Measurements from ENCODE around the gene PITPNM2.

Gene PITPNM2

DNA sequence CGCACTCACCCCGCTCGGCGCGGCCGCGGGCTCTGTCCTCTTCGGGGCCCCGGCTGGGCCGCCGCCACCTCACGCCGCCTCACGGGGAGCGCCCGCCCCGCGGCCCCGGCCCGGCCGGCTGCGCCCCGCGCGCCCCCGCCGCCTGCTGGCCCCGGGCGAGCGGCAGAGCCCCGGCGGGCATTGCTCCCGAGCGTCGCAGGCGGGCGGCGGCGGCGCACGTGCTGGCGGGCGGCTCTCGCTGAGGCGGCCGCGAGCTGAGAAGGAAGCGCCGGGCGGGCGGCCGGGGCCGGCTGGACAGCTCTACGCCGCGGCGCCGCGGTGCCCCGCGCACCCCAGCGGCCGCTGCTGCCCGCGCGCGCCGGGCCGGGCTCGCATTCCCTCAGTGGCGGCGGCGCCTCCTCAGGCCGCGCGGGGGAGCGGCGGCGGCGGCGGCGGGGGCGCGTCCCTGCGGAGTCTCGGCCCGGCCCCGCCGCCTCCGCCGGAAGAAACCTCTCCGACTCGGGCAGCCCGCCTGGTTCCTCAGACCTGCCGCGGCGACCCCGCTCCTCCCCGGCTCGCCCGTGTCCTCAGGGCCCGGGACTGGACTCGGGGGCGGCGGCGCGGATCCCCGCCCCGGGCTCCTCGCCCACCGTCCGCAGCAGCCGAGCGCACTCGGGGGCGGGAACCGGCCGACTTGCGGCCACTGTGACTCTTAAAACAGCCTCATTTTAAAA lies at the start of gene PITPNM2:
TSS of gene PITPNM2 (minus strand) at position 347 of the 713 bp plus-strand sequence. CDS start 116,500 bp downstream, outside the sequence.
- peak; percentile 70 for DNase-seq (ENCODE audit: low read depth)

DNA sequence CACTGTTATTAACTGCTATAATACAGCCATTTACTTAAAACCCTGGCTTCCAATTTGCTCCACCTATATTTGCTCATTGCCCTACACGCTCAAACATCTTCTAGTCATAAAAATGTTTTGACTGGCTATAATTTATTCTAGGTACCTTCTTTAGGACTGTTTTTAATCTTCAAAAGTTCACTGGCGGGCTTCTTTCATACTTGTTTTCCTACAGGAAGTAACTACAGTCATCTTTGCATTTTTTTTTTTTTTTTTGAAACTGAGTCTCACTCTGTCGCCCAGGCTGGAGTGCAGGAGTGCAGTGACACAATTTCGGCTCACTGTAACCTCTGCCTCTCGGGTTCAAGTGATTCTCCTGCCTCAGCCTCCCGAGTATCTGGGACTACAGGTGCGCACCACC lies 49.5 kb upstream of the PITPNM2 start:
- no peak for DNase-seq (ENCODE audit: low read depth)

DNA sequence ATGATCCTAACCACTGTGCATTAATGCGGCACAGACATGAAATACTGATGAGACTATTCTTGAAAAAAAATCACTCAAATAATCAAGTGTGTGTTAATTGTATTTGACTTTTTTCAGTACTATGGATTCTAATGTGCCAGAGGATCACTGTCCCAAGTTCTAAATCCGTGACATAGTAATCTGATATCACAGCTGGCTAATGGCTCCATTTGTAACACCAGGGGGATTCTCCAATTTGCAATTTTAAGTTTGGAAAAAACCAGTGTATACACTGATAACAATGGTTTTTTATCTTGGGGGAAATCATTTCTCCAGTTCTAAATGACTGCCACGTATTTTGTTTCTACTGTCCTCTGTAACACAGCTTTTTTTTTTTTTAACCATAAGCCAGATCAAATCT lies 49.0 kb upstream of the PITPNM2 start:
- DNase-seq (ENCODE audit: low read depth) = no peak

DNA sequence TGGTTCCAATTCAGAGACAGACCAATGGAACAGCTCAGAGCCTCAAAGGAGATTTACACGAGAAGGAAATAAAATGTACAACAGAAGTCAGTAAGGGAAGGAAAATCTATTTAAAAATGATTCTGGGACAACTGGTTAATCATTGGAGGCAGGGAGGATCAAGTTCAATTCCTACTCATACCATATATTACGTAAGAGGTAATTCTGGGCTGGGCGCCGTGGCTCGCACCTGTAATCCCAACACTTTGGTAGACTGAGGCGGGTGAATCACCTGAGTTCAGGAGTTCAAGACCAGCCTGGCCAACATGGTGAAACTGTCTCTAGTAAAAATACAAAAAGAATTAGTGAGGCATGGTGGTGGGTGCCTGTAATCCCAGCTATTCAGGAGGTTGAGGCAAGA lies 36.7 kb upstream of the PITPNM2 start:
- DNase-seq (ENCODE audit: low read depth) = no peak

DNA sequence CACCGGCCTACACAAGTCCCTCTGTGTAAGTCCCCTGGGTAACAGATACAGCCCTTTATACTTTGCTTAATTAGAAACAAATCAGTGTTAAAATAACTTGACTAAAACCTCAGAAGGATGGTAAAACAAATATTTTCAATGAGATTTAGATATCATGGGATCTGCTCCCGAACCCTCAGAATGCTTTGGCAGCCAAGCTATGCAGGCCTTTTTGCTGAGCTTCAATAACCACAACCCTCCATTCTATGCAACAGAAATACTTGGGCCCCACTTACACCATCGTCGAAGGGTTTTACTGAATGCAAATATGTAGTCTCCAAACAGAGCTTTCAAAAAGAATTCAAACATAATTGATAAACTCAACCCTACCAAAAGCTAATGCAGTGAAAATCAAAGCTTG lies 29.3 kb upstream of the PITPNM2 start:
- DNase-seq (ENCODE audit: low read depth) = no peak

DNA sequence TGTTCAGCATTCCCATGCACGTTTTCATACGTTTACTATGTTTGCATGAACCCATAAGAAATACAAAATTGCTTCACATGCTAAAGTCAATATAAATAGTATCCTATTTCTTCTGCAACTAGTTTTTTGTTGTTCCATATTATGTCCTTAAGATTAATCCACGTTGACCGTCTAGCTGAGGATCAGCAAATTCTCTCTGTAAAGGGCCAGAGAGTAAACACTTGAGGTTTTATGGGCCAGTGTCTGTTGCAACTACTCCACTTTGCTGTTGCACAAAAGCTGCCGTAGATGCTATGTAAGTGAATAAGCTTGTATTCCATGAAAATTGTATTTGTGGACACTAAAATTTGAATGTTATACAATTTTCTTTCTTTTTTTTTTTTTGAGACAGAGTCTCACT lies 21.1 kb upstream of the PITPNM2 start:
- DNase-seq (ENCODE audit: low read depth) = no peak

DNA sequence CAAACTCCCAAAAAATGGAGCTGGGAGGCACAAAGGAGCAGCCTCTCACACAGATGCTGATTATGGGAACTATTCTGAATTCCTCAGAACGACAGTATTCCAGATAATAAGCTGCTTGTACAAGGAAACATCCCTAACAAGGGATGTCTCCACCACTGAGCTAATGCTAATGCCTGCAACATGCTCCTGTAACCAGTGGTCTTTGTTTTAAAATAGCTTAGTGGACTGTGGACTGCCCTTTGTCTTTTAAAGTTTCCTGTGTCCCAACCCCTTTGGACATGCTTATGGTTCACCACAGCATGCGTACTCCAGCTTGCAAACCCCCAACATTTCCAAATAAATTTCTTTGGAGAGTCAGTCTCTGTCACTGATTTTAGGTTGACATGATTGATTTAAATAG lies 16.4 kb upstream of the PITPNM2 start:
- DNase-seq (ENCODE audit: low read depth) = no peak

DNA sequence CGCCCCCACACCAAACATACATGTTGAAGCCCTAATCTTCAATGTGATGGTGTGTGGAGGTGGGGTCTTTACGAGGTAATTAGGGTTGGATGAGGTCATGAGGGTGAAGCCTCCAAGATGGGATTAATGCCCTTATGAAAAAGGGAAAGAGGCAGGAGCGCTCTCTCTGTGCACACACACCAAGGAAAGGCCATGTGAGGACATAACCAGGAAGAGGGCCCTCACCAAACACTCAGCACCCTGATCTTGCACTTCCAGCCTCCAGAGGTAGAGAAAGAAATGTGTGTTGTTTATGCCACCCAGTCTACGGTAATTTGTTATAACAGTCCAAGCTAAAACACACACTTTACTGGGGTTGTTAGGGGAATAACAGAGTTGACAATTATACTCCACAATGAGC lies 14.6 kb upstream of the PITPNM2 start:
- no peak for DNase-seq (ENCODE audit: low read depth)

DNA sequence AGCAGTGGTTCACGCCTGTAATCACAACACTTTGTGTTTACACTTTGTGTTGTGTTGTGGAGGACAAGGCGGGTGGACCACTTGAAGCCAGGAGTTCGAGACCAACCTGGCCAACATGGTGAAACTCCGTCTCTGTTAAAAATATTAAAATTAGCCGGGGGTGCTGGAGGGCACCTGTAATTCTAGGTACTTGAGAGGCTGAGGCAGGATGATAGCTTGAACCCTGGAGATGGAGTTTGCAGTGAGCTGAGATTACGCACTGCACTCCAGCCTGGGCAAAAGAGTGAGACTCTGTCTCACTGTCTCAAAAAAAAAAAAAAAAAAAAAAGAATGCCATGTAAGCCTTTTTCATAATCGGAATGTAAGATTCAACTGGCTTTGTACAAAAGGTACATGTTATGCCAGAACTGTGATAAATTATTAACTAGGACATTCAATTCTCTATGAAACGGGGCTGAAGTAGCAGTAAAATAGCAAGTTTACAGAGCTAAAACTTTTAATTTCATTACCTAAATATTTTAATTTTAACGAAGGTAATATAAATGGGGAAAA lies 13.9 kb upstream of the PITPNM2 start:
- no peak for DNase-seq (ENCODE audit: low read depth)

DNA sequence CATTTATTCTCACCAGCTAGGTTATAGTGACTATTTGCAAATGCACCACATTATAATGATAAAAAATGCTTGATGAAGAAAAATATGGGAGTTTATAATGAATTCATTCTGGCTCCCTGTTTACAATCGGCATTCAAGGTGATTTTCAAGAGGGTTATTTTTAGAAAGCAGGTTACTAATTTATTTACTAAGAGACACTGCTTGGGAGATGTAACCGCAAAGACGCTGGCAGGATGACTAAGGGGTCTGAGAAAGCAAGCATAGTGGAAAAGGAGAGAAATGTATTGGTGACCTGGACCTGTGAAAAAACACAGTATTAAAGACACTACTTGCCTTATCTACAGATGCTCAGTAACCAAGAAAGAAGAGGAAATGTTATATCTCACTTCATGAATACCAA lies 13.3 kb upstream of the PITPNM2 start:
- no peak for DNase-seq (ENCODE audit: low read depth)

DNA sequence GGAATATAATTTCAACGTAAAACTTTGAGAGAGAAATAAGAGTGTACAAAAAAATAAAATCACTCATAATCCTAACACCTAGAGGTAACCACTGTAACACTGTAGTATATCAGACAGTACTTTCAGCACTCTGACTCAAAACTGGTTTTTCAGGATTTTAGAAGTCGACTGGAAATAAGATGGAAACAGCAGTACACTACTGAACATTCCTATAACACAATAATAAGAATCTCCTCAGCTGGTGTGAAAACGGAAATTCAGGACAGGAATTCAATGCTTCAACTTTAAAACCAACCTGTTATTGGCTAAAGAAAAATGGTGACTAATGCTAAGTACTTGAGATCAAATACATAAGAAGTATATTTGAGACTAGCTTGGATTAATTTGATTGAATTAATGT lies 12.3 kb upstream of the PITPNM2 start:
- no peak for DNase-seq (ENCODE audit: low read depth)

DNA sequence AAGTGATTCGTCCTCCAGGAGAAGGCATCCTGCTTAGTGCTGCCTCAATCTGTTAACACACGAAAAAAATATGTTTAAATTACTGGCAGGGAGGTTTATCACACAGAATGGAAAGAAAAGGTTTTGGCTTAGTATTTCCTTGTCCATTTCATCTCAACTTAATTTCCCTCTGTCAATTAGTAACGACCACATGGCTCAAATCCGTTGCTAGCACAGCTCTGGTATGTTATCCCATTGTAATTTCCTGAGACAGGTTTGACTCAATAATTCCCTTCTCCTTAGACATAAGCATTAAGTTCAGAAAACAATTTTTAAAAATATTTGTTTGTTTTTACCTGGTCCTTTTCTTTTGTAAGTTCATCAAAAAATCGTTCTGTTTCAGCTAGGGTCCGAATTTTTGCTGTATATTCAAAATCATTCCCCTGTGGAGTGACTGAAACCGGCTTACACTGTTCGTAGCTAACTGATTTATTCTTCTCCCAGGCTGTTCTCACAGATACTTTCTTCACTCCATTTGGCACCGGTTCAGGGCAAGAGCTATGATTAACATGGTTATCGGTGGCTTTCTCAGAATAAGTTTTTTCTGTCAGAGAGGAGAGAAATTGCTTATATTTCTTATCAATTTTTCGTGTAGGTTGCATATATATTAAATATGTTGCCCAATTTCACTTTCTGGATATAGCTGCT lies 10.1 kb upstream of the PITPNM2 start:
- peak; percentile 42 for DNase-seq (ENCODE audit: low read depth)

DNA sequence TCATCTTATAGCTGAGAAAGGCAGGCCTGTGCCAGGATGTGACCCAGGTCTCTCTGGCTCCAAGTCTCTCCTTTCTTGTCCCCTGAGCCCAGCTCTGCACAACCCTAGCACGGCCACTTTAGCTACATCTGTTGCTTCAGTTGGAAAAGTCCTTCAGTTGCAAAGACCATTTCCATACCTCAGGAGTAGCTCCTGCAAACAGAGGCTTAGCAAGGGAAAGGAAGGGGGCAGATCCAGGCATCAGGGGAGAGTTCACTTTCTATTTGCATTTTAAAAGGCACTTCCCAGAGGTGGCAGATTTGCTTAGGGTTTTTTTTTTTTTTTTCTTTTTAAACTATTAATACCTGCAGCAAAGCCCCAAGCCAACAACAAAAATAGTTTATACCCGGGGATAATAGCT lies 3.0 kb upstream of the PITPNM2 start:
- no peak for DNase-seq (ENCODE audit: low read depth)

DNA sequence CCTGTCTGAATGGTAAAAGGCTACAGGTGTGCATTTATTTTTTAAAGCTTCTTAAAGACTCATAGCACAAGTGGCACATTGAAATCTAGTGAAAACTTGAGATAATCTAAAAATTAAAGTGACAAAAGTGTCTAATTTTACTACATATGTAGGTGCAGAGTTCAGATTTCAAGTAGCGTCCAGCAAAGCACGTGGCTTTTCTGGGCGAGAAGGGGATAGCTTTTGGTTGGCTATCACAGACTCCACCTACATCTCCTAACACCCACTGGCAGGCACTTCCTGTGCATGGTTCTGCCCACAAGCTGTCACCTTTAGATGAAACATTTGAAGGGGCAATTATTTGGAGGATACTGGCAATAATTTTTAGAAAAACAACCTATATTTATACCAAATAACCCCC lies 1.9 kb upstream of the PITPNM2 start:
- DNase-seq (ENCODE audit: low read depth) = no peak

DNA sequence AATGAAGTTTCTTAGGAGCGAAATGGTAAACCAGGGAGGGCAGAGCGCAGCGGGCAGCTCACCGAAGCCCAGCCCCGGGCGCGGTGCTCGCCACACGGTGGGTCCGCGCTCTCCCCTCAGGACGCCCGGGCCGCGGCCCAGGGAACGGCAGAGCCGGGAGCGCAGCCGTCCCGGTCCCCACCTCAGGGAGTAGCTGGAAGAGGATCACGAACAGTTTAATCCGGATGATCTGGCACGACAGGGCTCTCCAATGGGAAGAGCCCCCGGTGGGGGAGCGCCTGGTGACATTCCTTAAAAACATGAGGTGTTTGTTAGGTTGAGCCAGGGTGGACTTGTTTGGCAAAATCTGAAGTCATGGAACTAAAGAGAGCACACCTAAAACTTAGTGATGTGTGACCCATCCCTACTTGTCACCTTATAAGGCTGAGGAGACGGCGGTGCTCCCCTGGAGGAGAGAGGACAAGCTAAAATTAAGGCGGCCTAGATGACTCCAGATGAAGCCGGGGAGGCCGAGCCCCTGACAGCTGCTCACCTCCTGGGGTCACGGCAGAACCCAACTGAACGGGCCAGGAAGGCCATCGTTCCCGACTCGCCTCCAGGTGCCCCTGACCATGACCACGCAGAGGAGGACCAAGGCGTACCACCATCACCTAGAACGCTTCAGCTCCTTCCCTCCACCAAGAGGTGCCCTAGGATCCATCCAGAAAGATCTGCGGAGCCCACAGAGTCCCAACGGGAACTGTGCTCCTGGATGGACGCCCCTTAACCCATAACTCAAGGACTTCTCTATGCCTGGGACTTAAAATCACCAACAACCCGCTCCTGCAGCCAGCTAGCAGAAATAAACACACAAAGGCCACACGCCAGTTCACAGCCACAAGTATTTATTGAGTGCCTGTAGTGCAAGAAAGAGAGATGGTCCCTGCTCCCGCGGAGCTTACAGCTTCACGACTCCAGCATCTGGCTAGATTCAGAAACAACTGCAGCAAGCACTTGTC lies 866 bp upstream of the PITPNM2 start:
- DNase-seq (ENCODE audit: low read depth) = no peak

DNA sequence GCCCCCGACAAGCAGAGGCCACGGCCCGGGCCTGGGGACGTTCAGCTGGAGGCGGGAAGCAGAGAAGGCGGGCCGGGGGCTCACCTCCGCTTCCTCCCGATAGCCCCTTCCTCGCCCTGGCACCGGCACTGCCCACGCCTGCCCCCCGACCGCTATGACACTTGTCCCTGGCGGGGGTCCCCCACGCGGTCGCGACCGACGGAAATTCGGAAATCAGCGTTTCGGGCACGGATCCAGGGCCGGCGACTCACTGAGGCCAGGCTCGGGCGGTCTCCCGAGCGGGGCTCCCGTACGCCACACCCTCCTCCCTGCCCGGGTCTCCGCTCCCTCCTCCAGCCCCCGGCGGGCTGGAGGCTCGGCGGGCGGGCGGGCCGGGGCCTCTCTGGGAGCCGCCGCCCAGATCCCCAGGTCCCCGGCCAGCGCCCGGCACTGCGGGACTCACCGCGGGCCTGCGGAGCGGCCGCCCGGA lies 581 bp downstream of the PITPNM2 start:
- no peak for DNase-seq (ENCODE audit: low read depth)

DNA sequence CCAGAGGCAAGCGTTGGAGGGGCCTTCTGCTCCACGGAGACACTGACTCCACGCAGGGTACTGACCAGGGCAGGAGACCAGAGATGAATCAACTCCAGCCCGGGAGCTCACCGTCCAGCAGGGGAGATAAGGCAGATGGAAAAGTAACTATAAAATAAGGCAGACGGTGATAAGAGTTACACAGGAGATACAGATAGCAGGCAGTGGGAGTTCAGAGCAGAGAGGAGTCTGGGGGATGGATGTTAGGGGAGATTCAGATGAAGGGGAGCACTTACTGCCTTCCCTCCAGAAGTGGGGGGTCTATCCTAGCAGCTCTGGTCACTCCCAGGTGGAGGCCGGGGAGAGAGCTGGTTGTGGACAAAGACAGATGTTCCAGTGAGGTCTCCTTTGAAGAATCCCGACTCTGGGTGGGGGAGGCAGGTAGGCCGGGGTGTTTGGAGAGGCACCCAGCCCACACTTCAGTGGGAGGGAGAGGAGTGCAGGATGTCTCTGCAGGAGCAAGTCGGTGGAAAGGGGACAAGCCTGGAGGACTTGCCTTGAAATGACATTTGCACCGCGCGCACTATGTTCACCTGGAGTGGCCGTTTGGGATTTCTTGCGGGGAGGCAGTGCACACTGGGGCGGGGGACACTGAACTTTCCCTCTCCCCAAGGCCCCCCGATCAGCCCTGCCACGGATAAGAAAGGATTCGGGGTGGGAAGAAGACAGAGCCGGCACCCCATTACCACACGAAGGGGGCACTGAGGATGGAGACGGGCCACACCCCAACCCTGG lies 1.2 kb downstream of the PITPNM2 start:
- DNase-seq (ENCODE audit: low read depth) = no peak

DNA sequence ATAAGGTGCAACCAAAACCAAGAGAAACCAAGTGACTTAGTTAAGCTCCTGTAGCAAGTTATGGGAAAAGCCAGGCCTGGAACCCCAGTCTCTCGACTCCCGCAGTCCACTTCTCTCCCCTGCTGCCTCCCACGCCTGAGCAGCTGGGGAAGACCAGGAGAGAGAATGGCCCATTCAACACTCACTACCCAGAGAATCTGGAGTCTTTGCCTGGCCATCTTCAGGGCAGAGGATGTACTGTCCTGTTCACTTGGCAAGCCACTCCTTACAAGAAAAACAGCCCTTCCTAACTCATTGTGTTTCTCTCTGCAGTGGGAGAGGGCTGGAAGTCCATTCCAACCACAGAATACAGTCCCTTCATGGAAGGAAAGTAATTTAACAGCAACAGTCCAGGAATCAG lies 1.8 kb downstream of the PITPNM2 start:
- no peak for DNase-seq (ENCODE audit: low read depth)

DNA sequence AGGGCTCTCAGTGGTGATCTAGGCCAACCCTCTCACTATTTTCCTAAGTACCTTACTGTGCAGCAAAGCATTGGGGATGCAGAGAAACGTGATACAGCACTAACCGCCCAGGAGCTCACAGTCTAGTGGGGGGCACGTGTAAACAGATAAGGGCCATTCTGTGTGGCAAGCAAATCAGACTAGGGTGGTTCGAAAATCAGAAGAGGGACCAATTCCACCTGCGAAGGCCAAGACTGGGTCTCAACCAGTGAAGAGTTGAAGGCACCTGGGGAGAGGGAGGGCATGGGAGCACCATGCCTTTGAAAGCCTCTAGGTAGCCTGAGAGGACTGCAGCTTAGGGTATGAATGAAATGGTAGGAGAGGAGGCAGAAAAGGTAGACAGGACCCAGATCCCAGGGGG lies 2.2 kb downstream of the PITPNM2 start:
- DNase-seq (ENCODE audit: low read depth) = no peak

DNA sequence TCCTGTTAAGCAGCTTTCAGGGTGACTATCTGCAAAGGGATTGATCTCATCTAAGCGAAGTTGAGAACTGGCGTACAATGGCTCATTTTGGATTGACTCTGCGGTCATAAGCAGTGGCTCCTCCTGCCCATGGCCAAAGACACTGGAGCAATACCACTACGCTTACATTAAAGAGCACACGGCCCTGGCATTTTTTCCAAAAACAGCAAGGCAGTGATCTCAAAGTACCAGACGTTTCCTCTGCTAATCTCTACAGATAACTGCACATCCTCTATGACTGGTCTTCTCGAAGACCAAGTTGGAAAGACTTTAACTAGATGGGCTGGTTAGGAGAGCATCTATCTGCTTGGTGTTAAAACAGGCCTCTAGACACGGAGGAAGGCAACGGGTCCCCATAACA lies 2.7 kb downstream of the PITPNM2 start:
- DNase-seq (ENCODE audit: low read depth) = no peak

DNA sequence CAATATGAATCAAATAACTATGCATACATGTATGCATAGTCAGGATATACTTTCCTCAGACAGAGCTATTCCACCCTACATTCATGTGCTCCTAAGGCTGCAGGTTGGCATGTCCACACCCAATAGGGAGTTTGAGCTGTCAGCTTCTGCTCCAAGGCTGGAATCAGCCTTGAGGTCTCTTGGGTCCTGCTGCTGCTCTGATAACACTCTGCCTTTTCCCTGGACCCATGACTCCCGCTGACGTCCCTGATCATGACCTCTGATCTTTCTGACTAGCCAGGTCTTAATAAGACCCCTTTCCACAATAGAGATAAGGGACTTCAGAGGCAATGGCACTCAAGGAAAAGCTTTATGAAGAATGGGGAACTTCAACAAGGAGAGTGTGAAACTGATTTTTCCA lies 5.7 kb downstream of the PITPNM2 start:
- no peak for DNase-seq (ENCODE audit: low read depth)
